Stimulated activated CD4-positive, alpha-beta T cell treated with anti-CD3 and anti-CD28 coated beads, TNF-alpha, amount 100 ng/mL, for 48 hours (primary cell): ENCODE data around the gene ARHGAP6.
A peak's percentile ranks its signal among the peaks of the same experiment; 100 is the strongest.
"Not testable (repeated sequence)": the region's sequence is repeated elsewhere in the genome, so short reads cannot be mapped to it uniquely, and the experiment has no call there.

Source experiments
- DNase-seq, 3 donors: peaks; one replicate each; pipeline ENCODE4 v3.0.0-alpha.2; 2020; ENCODE audit warnings: low read depth in 3 of 3

Gene ARHGAP6

DNA sequence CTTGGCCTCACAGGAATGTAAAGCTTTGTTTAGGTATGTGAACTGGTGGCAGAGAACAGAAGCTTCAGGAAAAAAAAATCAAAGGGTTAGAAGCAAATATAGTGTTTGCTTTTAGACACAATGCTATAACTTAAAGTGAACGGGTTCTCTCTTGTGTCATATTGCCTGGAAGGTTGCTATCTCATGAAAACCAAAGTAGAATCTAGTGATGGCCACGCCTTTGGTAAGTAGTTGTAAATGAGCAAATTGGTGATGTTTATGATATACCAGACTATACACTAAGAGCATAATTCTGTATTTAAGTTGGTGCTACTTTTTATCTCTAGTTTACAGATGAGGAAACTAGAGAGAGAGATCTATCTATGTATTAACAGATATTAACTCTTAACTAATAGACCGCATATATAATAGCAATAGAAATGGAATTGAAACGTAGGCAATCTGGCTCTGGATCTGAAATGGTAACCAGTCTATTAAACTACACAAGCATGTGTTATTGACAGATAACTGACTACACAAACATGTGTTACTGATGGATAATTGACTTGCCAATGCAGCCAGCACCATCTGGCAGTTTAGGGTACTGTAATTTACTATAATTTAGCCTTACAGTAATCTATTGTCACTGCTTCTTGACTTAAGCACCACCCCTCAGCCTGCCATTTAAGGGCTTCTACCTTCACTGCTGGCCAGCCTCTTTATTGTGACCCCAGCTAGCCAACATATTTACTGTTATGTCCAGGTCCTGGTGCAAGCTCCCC lies 513.7 kb downstream of the ARHGAP6 start:
- no peak for DNase-seq

DNA sequence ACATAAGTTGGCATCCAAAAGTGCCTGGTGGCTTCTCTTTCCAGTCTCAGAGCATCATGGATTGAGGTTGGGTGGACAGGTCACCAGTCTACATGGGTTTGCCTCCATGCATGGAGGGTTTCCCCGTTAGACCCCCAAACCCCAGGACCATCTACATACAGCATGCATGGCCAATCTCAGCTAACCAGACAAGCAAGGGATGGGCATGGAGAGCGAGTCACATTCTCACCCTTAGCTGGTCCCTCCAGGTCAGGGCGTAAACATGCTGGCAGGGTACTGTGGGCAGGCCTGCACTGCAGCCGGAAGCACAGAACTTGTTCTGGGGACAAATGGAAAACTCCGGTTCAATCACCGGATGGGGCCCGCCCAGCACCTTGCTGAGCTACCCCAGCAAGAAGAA lies 517.3 kb downstream of the ARHGAP6 start:
- DNase-seq = no peak

DNA sequence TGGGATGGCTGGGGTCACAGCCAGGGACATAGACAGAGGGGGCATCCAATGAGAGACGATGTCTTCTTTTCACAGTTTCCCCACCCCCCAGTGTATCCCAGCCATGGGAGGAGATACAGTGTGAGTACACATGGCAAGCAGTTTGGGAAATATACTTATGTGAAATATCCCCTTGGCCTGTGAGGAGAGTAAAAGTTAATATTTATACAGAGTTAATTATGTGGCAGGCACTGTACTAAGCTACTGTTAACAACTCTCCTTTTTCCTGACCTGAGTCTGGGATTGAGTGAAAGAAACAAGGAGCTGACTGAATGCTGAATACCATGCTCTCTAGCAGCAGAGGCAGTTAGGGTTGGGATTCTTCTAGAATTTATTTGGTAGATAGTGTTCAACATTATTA lies 519.3 kb downstream of the ARHGAP6 start:
- DNase-seq = no peak

DNA sequence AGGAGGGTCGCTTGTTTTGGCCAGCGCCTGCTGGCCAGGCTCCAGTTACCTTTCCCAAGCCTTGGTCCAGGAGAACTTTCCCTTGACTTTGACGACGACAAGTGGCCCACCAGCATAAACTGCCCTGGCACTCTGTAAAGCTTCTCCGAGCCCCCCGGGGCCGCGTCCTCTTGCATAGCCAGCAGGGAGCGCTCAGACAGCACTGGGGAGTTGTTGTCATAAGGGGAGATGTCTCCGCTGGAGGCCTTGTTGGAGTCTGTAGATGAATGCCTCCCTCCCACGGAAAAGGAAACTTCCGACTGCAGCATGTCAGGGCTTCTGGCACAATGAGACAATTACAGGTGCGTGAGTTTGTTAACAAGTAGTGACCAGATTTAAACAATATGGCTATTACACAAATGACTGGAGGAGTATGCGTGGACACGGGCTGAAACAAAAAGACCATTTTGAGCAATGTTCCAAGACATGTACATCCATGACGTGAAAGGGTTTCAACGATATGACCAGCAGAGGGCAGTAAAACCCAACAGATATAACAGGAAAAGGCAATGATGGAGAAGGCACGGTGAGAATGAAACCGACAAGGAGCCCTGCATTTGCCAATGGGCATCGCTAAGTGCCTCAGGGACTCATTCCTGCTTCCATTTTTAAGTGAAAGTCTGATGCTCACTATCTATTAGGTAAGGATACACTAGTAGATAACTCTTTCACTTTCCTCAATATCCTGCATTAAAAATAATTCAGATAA lies 521.6 kb downstream of the ARHGAP6 start:
- DNase-seq = peak in 2 of 3 donors; percentile 11 to 44

DNA sequence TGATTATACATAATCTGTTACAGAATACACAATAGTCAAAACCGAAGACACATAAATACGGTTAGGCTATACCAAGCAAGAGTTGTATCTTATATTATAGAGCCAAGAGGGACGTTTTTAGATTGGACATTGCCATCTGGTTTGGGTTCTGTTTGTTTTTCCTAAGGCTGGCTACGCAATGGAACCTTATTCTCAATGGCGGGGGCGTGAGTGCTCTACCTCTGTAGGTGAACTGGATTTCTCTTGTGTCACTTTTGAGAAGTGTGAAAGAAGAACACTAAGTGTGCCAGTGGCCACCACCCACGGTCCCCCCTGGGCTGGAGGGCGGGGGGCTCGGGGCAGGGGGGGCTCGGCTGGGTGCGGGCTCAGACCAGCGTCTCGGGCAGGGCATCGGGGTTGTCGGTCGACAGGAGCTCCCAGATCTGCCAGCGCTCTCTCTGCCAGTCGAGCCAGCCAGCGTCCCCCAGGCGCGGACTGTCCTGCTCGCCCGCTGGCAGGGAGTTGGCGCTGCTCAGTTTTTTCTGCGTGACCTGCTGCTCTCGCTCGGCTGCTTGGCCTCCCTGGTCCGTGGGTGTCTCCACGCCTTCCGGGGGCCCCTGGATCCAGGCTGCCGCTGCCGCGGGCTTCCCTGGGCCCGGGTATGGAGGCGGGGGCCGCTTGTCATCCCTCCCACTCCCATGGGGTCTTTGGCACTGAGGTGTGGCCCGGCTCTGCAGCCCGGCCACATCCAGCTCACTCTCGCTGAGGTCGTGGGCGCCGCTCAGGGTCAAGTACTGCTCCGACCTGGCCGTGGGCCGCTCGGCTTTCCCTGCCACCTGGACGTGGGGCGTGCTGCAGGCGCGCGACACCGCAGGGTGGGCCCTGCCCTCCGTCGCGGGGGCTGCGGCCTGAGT lies 527.0 kb downstream of the ARHGAP6 start:
- no peak for DNase-seq

DNA sequence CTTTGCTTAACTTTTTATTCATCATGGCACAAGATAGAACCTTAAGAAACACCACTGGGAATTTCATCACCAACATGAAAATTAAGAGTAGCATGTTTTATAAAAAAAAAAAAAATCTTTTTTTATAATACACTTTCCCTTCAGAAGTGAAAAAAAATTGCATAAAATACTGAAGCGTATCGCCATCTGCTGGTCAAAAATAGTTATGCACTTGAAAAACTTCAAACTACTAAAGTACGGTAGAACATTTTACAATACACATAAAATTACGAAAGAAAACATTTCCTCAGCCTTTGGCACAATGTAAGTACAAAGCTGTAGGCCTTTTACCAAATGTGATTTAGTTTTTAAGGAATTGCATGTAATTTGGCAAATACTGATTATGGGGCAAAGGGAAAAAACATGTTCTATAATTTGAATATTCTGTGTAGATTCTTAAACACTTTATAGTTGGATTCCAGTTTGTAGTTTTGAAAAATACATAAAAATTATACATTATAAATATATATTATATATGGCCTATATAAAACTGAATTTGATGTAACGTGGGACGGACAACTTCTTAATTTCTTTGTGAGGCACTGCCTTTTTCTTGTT lies 528.1 kb downstream of the ARHGAP6 start:
- DNase-seq = no peak

DNA sequence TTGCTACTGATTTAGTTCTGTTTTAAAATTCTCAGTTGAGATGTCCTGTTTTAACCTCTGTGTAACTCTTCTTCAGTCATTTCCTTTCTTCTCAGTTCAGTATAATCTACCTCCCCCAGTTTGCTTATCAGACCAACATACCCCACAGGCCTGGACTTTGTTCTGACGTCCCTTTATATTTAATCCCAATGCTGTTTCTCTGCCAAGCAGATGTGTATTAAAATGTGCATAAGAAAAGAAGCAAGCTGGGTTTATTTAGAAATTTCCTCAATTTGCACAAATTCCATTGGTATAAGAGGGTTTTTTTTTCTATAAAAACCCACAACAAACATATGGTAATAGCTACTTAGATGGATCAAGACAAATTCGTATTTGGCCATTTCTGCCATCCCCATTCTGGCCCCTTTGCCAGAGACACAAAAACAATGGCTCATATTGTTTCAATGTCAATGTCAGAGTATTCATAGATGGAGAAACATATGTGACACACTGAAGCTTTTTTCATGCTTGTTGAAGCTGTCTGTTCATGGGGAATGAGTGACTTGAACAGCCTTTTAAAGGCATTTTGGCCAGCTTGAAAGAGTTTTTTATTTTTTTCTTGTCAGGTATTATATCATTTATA lies 530.0 kb downstream of the ARHGAP6 start:
- DNase-seq = no peak

DNA sequence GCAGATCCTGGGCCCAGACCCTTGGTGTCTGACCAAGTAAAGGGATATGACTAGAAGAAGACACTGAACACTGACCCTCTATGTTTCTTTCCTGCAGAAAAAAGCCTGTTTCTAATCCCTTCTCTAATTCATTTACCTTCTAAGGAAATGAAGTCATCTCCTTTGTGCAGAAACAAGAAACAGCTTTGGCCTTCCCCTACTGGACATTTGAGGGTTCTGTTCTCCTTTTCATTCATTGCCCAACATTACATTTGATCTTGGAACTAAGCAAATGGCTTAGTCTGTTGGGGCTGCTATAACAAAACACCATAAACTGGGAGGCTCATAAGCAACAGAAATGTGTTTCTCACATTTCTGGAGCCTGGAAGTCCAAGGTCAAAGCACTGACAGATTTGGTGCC lies 534.6 kb downstream of the ARHGAP6 start:
- DNase-seq = no peak

DNA sequence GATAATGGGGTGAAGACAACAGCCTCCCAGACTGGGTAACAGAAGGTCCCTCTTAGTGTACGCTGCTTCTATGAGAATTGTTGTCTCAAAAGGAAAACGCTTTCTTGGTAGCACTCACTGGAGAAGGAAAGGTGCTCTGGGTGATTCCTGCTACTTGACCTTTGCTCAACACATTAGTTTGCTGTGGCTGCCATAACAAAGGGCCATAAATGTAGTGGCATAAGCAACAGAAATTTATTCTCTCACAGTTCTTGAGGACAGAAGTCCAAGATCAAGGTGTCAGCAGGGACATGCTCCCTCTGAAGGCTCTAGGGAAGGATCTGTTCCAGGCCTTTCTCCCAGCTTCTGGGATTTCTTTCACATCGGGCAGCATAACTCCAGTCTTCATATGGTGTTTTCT lies 535.6 kb downstream of the ARHGAP6 start:
- DNase-seq = no peak

DNA sequence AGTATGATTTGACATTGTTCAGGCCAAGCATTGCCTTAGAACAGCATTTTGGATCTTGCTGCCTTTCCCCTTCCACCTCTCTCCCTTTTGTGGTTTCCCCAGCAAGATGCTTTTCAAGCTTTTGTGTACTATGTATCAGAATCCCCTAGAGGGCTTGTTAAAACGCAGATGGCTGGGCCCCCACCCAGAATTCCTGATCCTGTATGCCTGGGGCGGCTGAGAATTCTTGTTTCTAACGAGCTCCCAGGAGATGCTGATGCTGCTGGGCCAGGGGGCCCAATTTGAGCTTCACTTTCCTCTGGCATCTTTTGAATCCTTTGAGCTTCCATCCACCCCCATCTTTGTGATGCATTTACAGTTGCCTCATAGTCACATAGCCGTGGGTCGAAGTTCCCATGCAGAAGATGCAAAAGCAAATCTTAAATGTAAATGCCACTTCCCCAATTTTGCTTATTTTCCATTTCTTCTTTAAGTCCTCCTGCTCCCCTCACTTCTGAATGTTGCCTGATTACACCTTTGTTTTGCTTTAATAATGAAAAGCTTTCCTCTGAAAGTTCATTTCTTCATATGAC lies 536.1 kb downstream of the ARHGAP6 start:
- DNase-seq = no peak

DNA sequence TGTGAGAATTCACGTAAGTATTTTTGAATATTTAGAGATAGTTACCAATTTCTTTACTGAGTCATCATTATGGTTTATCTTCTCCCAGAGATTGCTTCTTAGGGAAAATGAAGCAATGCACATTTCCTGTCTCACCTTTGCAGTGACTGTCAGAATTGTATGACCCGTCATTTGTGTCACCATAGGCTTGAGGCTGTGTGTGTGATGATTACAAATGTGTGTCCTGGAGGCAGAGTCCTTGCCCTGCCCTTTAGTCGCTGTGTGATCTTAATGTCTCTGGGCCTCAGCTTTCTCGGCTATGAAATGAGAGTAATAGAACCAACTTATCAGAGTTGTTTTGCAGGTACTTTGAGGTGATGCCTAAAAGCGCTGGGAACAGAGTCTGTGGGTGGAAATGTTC lies 540.7 kb downstream of the ARHGAP6 start:
- DNase-seq = no peak

DNA sequence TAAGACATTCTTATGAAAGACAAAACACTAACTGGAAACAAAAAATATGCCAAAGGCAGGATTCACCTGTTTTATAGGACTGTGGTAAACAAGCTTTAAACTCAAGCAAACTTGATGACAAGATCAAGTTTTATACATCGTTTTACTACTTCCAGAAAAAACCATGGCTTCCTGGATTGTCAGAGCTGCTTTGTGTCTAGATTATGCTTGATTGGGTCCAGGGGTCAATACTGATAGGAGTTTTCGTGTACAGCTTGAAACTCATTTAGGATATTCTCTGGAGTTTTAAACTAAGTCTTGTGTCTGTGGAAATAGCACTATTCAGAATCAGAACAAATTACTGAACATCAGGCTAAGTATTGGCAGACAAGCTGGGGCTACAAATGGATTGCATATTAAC lies 541.6 kb downstream of the ARHGAP6 start:
- DNase-seq = no peak

DNA sequence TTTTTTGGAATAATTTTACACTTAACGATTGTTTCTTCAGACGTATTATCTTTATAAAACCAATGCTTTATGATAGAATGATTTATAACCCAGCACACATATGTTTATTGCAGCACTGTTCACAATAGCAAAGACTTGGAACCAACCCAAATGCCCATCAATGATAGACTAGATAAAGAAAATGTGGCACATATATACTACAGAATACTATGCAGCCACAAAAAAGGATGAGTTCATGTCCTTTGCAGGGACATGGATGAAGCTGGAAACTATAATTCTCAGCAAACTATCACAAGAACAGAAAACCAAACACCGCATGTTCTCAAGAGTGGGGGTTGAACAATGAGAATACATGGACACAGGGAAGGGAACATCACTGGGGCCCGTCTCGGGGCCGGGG lies 542.6 kb downstream of the ARHGAP6 start:
- not testable (repeated sequence) for DNase-seq

DNA sequence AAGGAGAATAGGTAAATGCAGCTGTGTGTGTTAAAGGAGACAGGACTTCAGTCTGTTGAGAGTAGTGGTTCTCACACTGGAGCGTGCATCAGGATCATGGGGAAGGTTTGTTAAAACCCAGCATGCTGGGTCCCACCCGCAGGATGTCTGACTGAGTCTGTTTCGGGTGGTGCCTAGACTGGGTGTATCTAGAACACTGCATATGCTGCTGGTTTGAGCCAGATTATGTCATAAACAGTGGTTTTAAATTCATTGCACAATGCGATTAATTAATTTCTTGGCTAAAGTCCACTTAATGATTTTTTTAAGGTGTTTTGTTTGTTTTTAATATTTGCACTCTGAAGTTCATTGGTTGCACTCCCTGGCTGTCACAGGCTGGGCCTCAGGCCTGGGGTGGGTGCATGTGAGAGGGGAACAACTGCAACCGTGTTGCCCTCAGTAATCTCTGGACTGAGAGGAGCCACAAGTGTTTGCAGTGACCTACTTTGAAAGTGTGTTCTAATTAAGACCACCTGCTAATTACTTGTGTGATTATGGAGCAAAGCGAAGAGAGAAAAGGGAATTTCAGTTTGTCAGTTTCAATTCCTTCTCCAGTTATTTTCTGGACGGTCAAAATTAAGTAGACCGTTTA lies 546.3 kb downstream of the ARHGAP6 start:
- DNase-seq = no peak

DNA sequence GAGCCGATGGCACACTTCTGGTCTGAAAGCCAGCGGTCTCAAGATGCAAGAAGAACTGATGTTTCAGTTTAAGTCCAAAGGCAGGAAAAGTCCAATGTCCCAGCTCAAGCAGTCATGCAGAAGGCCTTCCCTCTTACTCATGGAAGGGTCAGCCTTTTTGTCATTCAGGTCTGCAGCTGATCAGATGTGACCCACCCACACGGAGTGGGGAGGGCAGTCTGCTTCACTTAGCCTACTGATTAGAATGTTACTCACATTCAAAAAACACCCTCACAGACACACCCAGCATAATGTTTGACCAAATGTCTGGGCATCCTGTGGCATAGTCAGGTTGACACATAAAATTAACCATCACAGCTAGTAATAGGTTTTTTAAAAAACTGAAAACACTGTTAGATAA lies 548.0 kb downstream of the ARHGAP6 start:
- DNase-seq = no peak

DNA sequence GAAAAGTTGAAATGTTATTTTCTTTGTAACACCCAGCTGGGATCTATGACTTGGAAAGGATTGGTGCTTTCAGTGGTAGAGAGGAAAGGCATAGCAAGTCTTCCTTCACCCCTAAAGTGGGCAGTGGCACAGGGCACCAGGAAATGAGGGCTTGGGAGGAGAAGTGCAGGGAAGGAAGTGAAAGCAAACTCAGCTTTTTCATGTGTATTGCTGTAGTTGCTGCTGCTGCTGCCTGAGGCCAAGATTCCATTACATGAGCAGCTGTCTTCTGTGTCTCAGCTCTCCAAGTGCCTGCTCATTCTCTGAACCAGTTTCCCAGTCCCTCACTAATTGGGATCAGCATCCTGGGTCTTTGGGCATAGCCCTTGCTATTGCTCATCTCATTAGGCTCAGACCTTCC lies 552.0 kb downstream of the ARHGAP6 start:
- no peak for DNase-seq

DNA sequence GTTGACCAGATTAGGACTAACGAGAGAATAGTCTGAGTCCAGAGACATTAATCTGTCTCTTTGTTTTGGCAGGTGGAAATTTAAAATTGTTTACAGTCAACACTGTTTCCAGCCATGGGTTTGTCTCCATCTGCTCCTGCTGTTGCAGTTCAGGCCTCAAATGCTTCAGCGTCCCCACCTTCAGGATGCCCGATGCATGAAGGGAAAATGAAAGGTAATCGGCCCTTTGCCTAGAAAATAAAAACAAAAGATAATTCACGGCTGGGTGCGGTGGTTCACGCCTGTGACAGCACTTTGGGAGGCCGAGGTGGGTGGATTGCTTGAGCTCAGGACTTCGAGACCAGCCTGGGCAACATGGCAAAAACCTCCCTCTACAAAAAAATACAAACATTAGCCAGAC lies 553.8 kb downstream of the ARHGAP6 start:
- DNase-seq = no peak

DNA sequence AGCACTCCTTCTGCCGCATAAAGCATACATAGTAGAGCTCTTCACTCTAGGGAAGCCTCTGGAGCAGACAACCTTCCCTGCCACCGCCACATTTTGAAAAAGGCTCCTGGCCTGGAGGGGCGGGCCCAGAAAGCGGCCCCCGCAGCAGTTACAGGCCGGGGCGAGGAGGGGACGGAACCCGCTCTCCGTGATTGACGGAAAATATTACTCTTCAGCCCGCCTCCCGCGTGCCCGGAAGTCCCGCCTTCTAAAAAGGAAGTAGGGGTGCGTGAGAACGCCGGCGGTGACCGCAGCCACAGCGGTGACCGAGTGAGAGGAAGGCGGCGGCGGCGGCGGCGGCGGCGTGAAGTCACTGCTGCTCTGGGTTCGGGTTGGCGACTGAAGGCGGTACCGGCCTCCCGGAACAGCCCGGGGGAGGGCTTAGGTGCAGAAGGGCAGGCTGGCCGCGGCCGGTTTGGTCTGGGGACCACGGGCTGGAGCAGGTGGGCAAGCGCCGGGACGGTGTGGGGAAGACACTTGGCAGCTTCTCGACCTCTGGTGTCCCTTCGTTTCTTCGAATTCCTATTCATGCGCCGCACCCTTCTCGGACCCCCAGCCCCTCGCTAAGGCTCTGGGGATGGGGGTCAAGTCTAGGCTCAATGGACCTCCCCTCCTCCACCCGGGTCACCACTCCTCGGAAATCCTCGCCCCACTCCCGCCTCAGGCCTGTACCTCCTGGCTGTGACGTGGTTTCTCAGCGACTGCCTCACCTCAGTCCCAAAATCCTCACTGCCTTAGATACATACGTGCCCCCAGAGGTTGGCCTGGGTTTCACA lies 554.5 kb downstream of the ARHGAP6 start, which contains the start of gene HCCS:
Gene HCCS, plus strand, starts transcription at position 296 of the 815 bp plus-strand sequence. CDS start 729 bp downstream, outside the sequence.
- peak; percentile 58 to 75 (median 65) for DNase-seq

DNA sequence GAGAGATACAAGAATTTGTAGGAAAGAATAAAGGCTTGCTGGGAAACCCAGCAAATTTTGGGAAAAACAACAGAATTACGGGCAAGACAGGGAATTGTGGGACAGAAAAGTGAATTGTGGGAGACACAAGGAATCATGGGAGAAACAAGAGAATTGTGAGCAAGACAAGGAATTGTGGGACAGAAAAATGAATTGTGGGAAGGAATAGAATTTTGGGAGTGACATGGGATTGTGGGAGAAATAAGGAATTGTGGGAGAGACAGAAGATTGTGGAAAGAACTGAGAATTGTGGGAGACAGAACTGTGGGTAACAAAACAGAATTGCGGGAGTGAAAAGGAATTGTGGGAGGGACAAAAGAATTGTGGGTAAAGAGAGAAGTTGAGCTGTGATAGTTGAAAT lies 555.8 kb downstream of the ARHGAP6 start:
- no peak for DNase-seq
